WERI-Rb-1 (cell line): ENCODE measurements around the gene OPN1MW.
"Not testable (repeated sequence)": the region's sequence is repeated elsewhere in the genome, so short reads cannot be mapped to it uniquely, and the experiment has no call there.

Source experiments
- DNase-seq: peaks from one replicate; pipeline ENCODE4 v3.0.0-alpha.2; 2020
- H3K27ac ChIP-seq: fragments of 250-450 bp; sonication (Bioruptor Pico); 2 replicates; pipeline ENCODE4 v1.5.1; 2020; ENCODE audit warnings: mild to moderate bottlenecking, moderate library complexity
- H3K27me3 ChIP-seq: fragments of 250-450 bp; sonication (Bioruptor Pico); 2 replicates; pipeline ENCODE4 v1.5.1; 2021; ENCODE audit warnings: mild to moderate bottlenecking, low read depth, moderate library complexity; ENCODE audit not compliant: insufficient read depth, severe bottlenecking
- H3K36me3 ChIP-seq: fragments of 250-450 bp; sonication (Bioruptor Pico); 2 replicates; pipeline ENCODE4 v1.5.1; 2020; ENCODE audit warnings: mild to moderate bottlenecking, moderate library complexity
- H3K4me3 ChIP-seq: 2 replicates; pipeline ENCODE4 v1.5.1; 2011; ENCODE audit warnings: low read depth, mild to moderate bottlenecking, control low read depth, low read length
- H3K9me3 ChIP-seq: fragments of 250-450 bp; sonication (Bioruptor Pico); 2 replicates; pipeline ENCODE4 v1.5.1; 2021; ENCODE audit warnings: mild to moderate bottlenecking, moderate library complexity; ENCODE audit not compliant: severe bottlenecking

Gene OPN1MW

GRCh38 chrX:154194316-154194715 is 11.9 kb downstream of the OPN1MW start:
- H3K27ac ChIP-seq, DNase-seq, H3K36me3 ChIP-seq, H3K27me3 ChIP-seq, H3K4me3 ChIP-seq, H3K9me3 ChIP-seq: not testable (repeated sequence)

GRCh38 chrX:154196466-154196865 is 14.1 kb downstream of the OPN1MW start:
- not testable (repeated sequence) for H3K4me3 ChIP-seq, DNase-seq, H3K27me3 ChIP-seq, H3K36me3 ChIP-seq, H3K9me3 ChIP-seq, H3K27ac ChIP-seq

GRCh38 chrX:154209670-154210418 is 27.4 kb downstream of the OPN1MW start:
- H3K27me3 ChIP-seq, H3K9me3 ChIP-seq, H3K4me3 ChIP-seq, H3K36me3 ChIP-seq, DNase-seq, H3K27ac ChIP-seq: not testable (repeated sequence)

- H3K4me3 ChIP-seq, H3K27ac ChIP-seq, H3K27me3 ChIP-seq, H3K36me3 ChIP-seq, H3K9me3 ChIP-seq, DNase-seq: not testable (repeated sequence)
Observed at GRCh38 chrX:154211057-154211456, 28.7 kb downstream of the OPN1MW start.

- not testable (repeated sequence) for DNase-seq
Observed at GRCh38 chrX:154211499-154211898, 29.1 kb downstream of the OPN1MW start.

GRCh38 chrX:154219456-154219855 is 37.1 kb downstream of the OPN1MW start, which contains the start of gene OPN1MW2:
TSS of gene OPN1MW2 (plus strand) at chrX:154219756. CDS start at chrX:154219816, 60 bp downstream.
- not testable (repeated sequence) for H3K9me3 ChIP-seq, DNase-seq, H3K27me3 ChIP-seq, H3K27ac ChIP-seq, H3K4me3 ChIP-seq, H3K36me3 ChIP-seq

More at GRCh38 chrX:154211499-154211898, 29.1 kb downstream of the OPN1MW start:
- H3K36me3 ChIP-seq, H3K27me3 ChIP-seq, H3K4me3 ChIP-seq, H3K27ac ChIP-seq, H3K9me3 ChIP-seq: not testable (repeated sequence)

- not testable (repeated sequence) for H3K27me3 ChIP-seq, H3K4me3 ChIP-seq, H3K27ac ChIP-seq, H3K9me3 ChIP-seq, DNase-seq, H3K36me3 ChIP-seq
Observed at GRCh38 chrX:154225292-154225691, 42.9 kb downstream of the OPN1MW start.

GRCh38 chrX:154226706-154227105 is 44.3 kb downstream of the OPN1MW start:
- not testable (repeated sequence) for H3K9me3 ChIP-seq, DNase-seq, H3K27ac ChIP-seq, H3K27me3 ChIP-seq, H3K36me3 ChIP-seq, H3K4me3 ChIP-seq

GRCh38 chrX:154231443-154231842 is 49.0 kb downstream of the OPN1MW start:
- not testable (repeated sequence) for H3K27ac ChIP-seq, H3K9me3 ChIP-seq, H3K27me3 ChIP-seq, H3K36me3 ChIP-seq, H3K4me3 ChIP-seq, DNase-seq

GRCh38 chrX:154233620-154234019 is 51.2 kb downstream of the OPN1MW start:
- H3K4me3 ChIP-seq, DNase-seq, H3K9me3 ChIP-seq, H3K27me3 ChIP-seq, H3K36me3 ChIP-seq, H3K27ac ChIP-seq: not testable (repeated sequence)

- H3K36me3 ChIP-seq, H3K27ac ChIP-seq, H3K9me3 ChIP-seq, H3K27me3 ChIP-seq, DNase-seq, H3K4me3 ChIP-seq: not testable (repeated sequence)
Observed at GRCh38 chrX:154238939-154239559, 56.7 kb downstream of the OPN1MW start.

GRCh38 chrX:154239982-154240503 is 57.6 kb downstream of the OPN1MW start:
- H3K27me3 ChIP-seq, H3K9me3 ChIP-seq, H3K36me3 ChIP-seq, H3K4me3 ChIP-seq, H3K27ac ChIP-seq, DNase-seq: not testable (repeated sequence)
